Erythroblast (primary cell): Measurements from ENCODE around the gene CHMP5.

Experiments
- GATA1 ChIP-seq: IDR thresholded peaks from 2 replicates; pipeline ENCODE4 v1.6.1; 2011; ENCODE audit warnings: low read depth, mild to moderate bottlenecking, control low read depth, low read length, moderate library complexity
- POLR2A ChIP-seq: IDR thresholded peaks from 2 replicates; pipeline ENCODE4 v1.6.1; 2011; ENCODE audit warnings: mild to moderate bottlenecking, low read length

GRCh38 chr9:33270146-33270545 is 5.3 kb downstream of the CHMP5 start:
- TF ChIP-seq POLR2A (no peak), GATA1 (no peak)
